Esophagus mucosa (tissue), 1 donor: Measurements from ENCODE around the gene KLKB1. TPM values are rescaled to one million over a fixed set of nuclear protein-coding genes. Genes with fewer than 3 reads are reported as not detected.

ENCODE experiments used
- total RNA-seq: library from RNA; stranded (reverse); gene quantifications from one replicate; pipeline ENCODE4 v1.2.4, GENCODE V29; 2023
- donor health status: DM: yes; HTN: yes; CAD: no.

The KLKB1 gene
- total RNA-seq, 1 donor from 2014 or later, result 0.08 TPM

Other genes with a start within 250 kb of the KLKB1 start
- 5.8 TPM for gene TLR3, start 158.4 kb upstream of the KLKB1 start, total RNA-seq
- gene FAM149A, start 122.8 kb upstream of the KLKB1 start, total RNA-seq, result 1.6 TPM
- gene CYP4V2, start 35.9 kb upstream of the KLKB1 start, total RNA-seq, result 3.8 TPM
- not detected for gene F11, start 38.7 kb downstream of the KLKB1 start, total RNA-seq